RCC 7860 (cell line): Measurements from ENCODE around the gene ABHD12.

Experiments
- DNase-seq: peaks from one replicate; pipeline ENCODE4 v3.0.0-alpha.2; 2015; ENCODE audit warnings: low spot score
- FAIRE-seq: peaks from 2 replicates; lab custom pipeline; 2012; peaks lifted over from hg19 to GRCh38; lab: Jason Lieb, UNC

ABHD12 gene

GRCh38 chr20:25280574-25281535, 109.8 kb downstream of the ABHD12 start:
- FAIRE-seq, result no peak
- no peak for DNase-seq

DNA sequence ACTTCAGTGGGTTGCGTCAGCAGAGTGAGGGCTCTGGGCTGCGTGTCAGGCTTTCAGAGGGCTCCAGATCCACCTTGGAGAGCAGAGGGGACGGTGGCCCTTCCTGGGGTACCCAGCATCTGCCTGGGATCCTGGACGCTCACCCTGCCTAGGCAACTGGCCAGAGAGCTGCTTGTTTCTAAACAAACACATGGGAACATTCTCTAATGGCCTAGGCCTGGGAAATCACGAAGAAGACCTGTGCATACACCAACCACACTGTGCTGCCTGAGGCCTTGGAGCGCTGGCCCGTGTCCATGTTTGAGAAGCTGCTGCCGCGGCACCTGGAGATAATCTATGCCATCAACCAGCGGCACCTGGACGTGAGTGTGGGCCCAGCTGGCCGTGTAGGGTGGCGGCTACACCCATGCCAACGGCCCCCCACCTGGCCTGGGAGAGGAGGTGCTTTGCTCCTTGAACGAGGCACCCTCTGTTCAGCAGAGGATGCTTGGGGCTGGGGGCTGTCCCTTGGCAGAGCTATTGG, 110.5 kb downstream of the ABHD12 start:
- FAIRE-seq (no peak), DNase-seq (no peak)

GRCh38 chr20:25279403-25279802, 111.2 kb downstream of the ABHD12 start:
- FAIRE-seq (no peak), DNase-seq (no peak)

DNA sequence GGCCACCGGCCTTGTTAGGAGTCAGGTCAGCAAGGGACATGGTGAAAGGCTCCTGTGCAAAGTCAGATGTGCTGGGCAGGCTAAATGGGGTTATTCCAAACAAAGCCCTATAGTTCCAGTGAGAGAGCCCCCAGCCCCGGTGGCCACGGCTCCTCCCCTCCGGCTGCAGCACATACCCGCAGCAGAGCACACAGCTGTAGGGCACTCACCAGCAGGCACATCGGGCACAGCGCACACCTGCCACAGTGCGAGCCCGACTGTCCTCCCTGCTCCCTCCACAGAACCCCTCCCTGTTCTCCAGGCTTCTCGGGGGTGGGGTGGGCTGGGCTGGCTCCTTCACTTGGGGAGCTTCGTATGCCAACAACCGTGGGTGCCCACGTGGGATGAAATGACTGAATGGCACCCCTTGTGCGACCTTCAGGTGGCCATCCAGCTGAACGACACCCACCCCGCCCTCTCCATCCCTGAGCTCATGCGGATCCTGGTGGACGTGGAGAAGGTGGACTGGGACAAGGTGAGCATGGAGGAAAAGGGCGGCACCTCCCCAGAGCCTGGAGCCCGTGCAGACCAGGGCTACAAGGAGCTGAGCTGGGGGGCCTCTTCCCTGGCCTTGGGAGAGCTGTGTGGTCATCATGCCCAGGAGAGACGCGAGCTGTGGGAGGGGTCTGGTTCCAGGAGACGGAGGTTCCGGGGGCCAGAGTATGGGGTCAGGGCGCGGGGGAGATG, 111.8 kb downstream of the ABHD12 start:
- no peak for DNase-seq
- FAIRE-seq, result no peak

- no peak for FAIRE-seq
- DNase-seq, result no peak
Observed at GRCh38 chr20:25277941-25278521, 112.6 kb downstream of the ABHD12 start.

- no peak for DNase-seq
- no peak for FAIRE-seq
Observed at GRCh38 chr20:25277051-25277801, 113.4 kb downstream of the ABHD12 start.

- FAIRE-seq (no peak), DNase-seq (no peak)
Observed at GRCh38 chr20:25276533-25277050, 114.0 kb downstream of the ABHD12 start.

DNA sequence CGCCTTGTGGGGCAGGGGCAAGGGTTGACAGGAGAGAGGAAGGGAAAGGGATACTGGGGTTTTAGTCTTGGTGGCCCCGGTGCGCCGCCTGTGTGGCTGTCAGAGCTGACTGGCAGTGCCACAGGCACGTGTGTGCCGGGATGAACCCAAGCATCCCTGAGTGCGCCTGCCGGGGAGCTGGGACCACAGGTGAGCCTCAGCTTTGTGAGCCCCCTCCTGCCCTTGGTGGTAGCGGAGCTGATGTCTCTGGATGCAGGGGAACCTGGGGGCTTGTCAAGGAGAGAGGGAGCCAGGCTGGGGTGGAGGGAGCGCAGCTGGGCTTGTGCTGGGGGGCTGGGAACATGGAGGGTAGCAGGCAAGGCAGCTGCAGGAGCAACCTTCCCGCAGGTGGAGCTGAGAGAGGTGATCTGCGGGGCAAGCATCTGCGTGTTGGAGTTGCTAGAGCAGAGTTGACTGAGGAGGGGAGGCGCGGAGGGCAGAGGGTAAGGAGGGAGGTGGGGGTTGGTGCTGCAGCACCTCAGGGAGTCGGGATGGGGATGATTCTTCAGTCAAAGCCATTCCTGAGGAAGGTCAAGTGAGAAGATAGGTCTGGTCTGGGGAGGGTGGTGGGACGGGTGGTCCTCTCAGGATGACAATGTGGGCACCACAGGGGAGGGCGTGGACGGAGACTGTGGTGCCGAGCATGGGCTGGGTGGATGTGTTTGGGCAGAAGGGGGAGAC, 114.7 kb downstream of the ABHD12 start:
- DNase-seq (no peak), FAIRE-seq (no peak)

- FAIRE-seq (no peak), DNase-seq (no peak)
Observed at GRCh38 chr20:25274891-25275812, 115.5 kb downstream of the ABHD12 start.

DNA sequence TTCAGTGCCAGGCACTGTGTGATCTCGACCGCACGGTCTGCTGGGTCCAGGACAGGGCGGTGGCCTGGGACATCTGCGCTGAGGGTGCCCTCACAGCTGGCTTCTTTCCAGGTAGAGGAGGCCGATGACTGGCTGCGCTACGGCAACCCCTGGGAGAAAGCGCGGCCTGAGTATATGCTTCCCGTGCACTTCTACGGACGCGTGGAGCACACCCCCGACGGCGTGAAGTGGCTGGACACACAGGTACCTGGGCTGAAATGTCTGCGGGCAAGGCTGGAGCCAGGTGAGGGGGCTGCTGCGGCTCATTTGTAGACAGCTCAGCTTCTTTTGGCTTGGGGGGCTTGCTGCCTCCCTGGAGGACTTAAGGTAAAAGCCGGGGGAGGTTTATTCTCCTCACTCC, 116.2 kb downstream of the ABHD12 start:
- DNase-seq, result no peak
- no peak for FAIRE-seq

GRCh38 chr20:25273541-25274358, 116.9 kb downstream of the ABHD12 start:
- no peak for DNase-seq
- FAIRE-seq, result no peak

DNA sequence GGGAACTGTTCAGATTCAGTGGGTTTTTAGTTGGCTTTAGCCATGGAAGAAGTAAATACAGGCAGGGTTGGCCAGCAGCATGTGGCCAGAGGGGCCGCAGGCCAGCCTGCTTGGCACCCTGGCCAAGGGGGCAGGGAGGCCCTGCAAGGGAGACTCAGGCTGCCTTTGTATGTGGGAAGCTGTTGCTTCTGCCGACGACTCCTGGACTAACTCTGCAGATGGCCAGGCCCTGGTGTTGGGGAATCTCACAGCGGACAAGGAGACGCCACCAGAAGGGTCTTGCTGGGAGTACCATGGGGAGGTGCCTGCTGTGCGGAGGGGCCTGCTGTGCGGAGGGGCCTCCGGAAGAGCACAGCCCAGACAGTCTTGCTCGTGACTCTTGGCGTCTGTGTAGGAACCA, 117.6 kb downstream of the ABHD12 start:
- FAIRE-seq, result no peak
- DNase-seq, result no peak

- FAIRE-seq (no peak), DNase-seq (no peak)
Observed at GRCh38 chr20:25272223-25273000, 118.2 kb downstream of the ABHD12 start.

DNA sequence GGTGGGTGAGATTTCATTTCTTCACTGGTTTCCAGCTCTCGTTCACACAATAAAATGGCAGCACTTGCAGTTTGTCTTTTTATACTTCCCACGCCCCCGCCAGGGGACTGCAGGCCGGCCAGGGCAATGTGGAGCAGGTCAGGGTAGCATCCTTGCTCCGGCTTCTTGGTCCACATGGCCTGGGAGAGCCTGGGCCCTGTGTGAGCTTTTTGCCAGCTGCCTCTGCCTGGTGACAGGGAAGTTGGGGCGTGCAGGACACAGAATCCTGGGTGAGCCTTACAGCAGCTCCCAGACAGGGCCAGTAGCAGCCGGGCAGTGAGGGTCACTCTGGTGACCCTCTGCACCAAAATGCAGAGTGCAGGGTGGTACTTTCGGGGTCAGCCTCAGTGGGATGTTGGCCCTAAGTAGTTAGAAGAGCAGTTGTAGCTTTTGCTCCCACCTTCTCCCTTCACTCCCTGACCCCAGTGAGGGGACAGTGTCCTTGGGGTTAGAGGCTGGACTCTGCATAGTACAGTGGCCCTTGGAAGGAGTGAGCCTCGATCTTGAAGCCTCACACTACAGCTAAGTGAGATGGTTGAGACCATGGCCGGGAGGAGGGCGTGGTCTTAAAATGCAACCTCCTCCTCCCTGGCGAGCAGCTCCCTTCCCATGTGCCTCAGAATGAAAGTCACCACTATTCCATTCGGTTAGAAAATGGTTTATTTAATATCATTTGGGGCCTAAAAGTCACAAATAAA, 119.0 kb downstream of the ABHD12 start:
- no peak for DNase-seq

DNA sequence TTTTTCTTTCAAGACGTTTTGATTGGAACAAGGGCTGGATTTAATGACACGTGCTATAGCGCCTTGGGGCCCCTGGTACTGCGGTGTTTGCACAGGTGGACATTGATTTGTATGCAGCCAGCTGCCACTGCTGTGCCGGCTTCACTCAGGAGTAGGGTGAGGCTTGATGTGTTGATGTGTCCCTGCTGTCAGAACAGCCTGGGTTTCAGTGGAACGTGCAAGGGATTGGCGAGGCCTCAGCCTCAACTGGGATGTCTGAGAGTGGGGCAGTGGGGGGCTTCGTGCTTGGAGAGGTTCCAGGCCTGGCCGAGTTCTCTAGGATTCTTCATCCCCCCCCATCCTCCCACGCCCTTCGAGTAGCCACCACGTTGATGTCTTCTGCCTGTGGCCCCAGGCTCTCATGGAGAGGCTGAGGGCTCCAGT, 119.8 kb downstream of the ABHD12 start:
- DNase-seq, result no peak
- no peak for FAIRE-seq

More for the DNA sequence above, 119.0 kb downstream of the ABHD12 start:
- FAIRE-seq, result no peak

- DNase-seq (no peak), FAIRE-seq (no peak)
Observed at GRCh38 chr20:25269833-25270170, 120.8 kb downstream of the ABHD12 start.
